ENCODE results near the gene SCN2A.

Gene SCN2A

GRCh38 chr2:165239230-165239629 lies at the start of gene SCN2A:
SCN2A (plus strand) TSS chr2:165239414; CDS start chr2:165295824, 56,410 bp downstream.
- DNase-seq (ENCODE audit: low spot score) = peak; percentile 37

- no peak for DNase-seq (ENCODE audit: low spot score)
Observed at GRCh38 chr2:165191096-165191728, 48.0 kb upstream of the SCN2A start.

GRCh38 chr2:165192729-165193128 lies 46.5 kb upstream of the SCN2A start:
- DNase-seq (ENCODE audit: low spot score) = no peak

GRCh38 chr2:165193178-165193777 lies 45.9 kb upstream of the SCN2A start:
- no peak for DNase-seq (ENCODE audit: low spot score)

GRCh38 chr2:165196411-165196810 lies 42.8 kb upstream of the SCN2A start:
- DNase-seq (ENCODE audit: low spot score) = no peak

- DNase-seq (ENCODE audit: low spot score) = no peak
Observed at GRCh38 chr2:165197346-165197745, 41.9 kb upstream of the SCN2A start.

- no peak for DNase-seq (ENCODE audit: low spot score)
Observed at GRCh38 chr2:165198181-165198580, 41.0 kb upstream of the SCN2A start.

- DNase-seq (ENCODE audit: low spot score) = no peak
Observed at GRCh38 chr2:165202239-165202638, 37.0 kb upstream of the SCN2A start.

GRCh38 chr2:165203689-165204559 lies 35.3 kb upstream of the SCN2A start, which contains the start of gene SCN3A:
SCN3A (minus strand) TSS chr2:165204050; CDS start chr2:165176394, 27,656 bp downstream.
- DNase-seq (ENCODE audit: low spot score) = peak; percentile 15

GRCh38 chr2:165205865-165206264 lies 33.3 kb upstream of the SCN2A start:
- DNase-seq (ENCODE audit: low spot score) = no peak

- no peak for DNase-seq (ENCODE audit: low spot score)
Observed at GRCh38 chr2:165208094-165208493, 31.1 kb upstream of the SCN2A start.

GRCh38 chr2:165214093-165214492 lies 25.1 kb upstream of the SCN2A start:
- DNase-seq (ENCODE audit: low spot score) = no peak

GRCh38 chr2:165219481-165219880 lies 19.7 kb upstream of the SCN2A start:
- no peak for DNase-seq (ENCODE audit: low spot score)

GRCh38 chr2:165224941-165225340 lies 14.3 kb upstream of the SCN2A start:
- DNase-seq (ENCODE audit: low spot score) = no peak

- no peak for DNase-seq (ENCODE audit: low spot score)
Observed at GRCh38 chr2:165227571-165227970, 11.6 kb upstream of the SCN2A start.

- no peak for DNase-seq (ENCODE audit: low spot score)
Observed at GRCh38 chr2:165237056-165237455, 2.2 kb upstream of the SCN2A start.

GRCh38 chr2:165238295-165238694 lies 919 bp upstream of the SCN2A start:
- no peak for DNase-seq (ENCODE audit: low spot score)

- DNase-seq (ENCODE audit: low spot score) = no peak
Observed at GRCh38 chr2:165239856-165240515, 772 bp downstream of the SCN2A start.

- DNase-seq (ENCODE audit: low spot score) = no peak
Observed at GRCh38 chr2:165240916-165241315, 1.7 kb downstream of the SCN2A start.

GRCh38 chr2:165245081-165245793 lies 6.0 kb downstream of the SCN2A start:
- DNase-seq (ENCODE audit: low spot score) = no peak

GRCh38 chr2:165248238-165248637 lies 9.0 kb downstream of the SCN2A start:
- DNase-seq (ENCODE audit: low spot score) = no peak

- no peak for DNase-seq (ENCODE audit: low spot score)
Observed at GRCh38 chr2:165251366-165251765, 12.2 kb downstream of the SCN2A start.
